Measurements from ENCODE around the gene FA2H. TPM values are rescaled to one million over a fixed set of nuclear protein-coding genes. Genes with fewer than 3 reads are reported as not detected.

FA2H gene
- polyA plus RNA-seq, 2 donors: 4.7 to 4.8 TPM

GRCh38 chr16:74700438-74701225 is 74.0 kb downstream of the FA2H start, which contains the start of gene MLKL:
MLKL (minus strand) TSS chr16:74700862; CDS start chr16:74695757, 5,105 bp downstream.
- Histone ChIP-seq H3K4me3 (ENCODE audit: low read depth in 1 of 2, low read length in 2 of 2) (peak within 1 kb of the TSS; percentile 82 to 89), H3K27ac (ENCODE audit: low read depth in 2 of 2, low read length in 1 of 2) (peak within 1 kb of the TSS; percentile 92 to 96), H3K36me3 (ENCODE audit: control insufficient read depth in 2 of 2, insufficient read depth in 2 of 2, low read length in 1 of 2) (no peaks in the 10 kb centered on the region), H3K27me3 (ENCODE audit: control insufficient read depth in 1 of 2, insufficient read depth in 2 of 2, low read length in 2 of 2) (no peaks in the 10 kb centered on the region), H3K9me3 (ENCODE audit: control insufficient read depth in 2 of 2, insufficient read depth in 1 of 2, low read depth in 1 of 2, low read length in 1 of 2) (no peaks in the 10 kb centered on the region), H3K4me1 (ENCODE audit: control insufficient read depth in 2 of 2, insufficient read depth in 2 of 2, low read length in 1 of 2) (peaks cover 0 to 3% of the 10 kb centered on the region in 2 donors)
- WGBS, 2 donors: 1% methylated on average over 35 of the region's 35 CpGs

- no peaks in the 10 kb centered on the region for H3K27me3 ChIP-seq (ENCODE audit: control insufficient read depth in 1 of 2, insufficient read depth in 2 of 2, low read length in 2 of 2)
- H3K4me1 ChIP-seq (ENCODE audit: control insufficient read depth in 2 of 2, insufficient read depth in 2 of 2, low read length in 1 of 2): peaks cover 3 to 4% of the 10 kb centered on the region in 2 donors
- WGBS, 2 donors: 1 to 2% methylated on average over 16 of the region's 16 CpGs
- peak overlapping the region; percentile 82 to 89 for H3K4me3 ChIP-seq (ENCODE audit: low read depth in 1 of 2, low read length in 2 of 2)
- H3K36me3 ChIP-seq (ENCODE audit: control insufficient read depth in 2 of 2, insufficient read depth in 2 of 2, low read length in 1 of 2): peaks cover 3 to 5% of the 10 kb centered on the region in 2 donors
- no peaks in the 10 kb centered on the region for H3K9me3 ChIP-seq (ENCODE audit: control insufficient read depth in 2 of 2, insufficient read depth in 1 of 2, low read depth in 1 of 2, low read length in 1 of 2)
- peak overlapping the region; percentile 92 to 96 for H3K27ac ChIP-seq (ENCODE audit: low read depth in 2 of 2, low read length in 1 of 2)
Measured at GRCh38 chr16:74700116-74700437, 74.5 kb downstream of the FA2H start.

GRCh38 chr16:74699666-74700065 is 75.0 kb downstream of the FA2H start:
- 60 to 73% methylated on average over 4 of the region's 4 CpGs for WGBS, 2 donors

GRCh38 chr16:74698222-74698621 is 76.4 kb downstream of the FA2H start:
- no peaks in the 10 kb centered on the region for H3K27me3 ChIP-seq (ENCODE audit: control insufficient read depth in 1 of 2, insufficient read depth in 2 of 2, low read length in 2 of 2)
- H3K9me3 ChIP-seq (ENCODE audit: control insufficient read depth in 2 of 2, insufficient read depth in 1 of 2, low read depth in 1 of 2, low read length in 1 of 2): no peaks in the 10 kb centered on the region
- H3K27ac ChIP-seq (ENCODE audit: low read depth in 2 of 2, low read length in 1 of 2): no peak overlapping the region
- H3K4me3 ChIP-seq (ENCODE audit: low read depth in 1 of 2, low read length in 2 of 2): no peak overlapping the region
- peaks cover 4 to 5% of the 10 kb centered on the region in 2 donors for H3K36me3 ChIP-seq (ENCODE audit: control insufficient read depth in 2 of 2, insufficient read depth in 2 of 2, low read length in 1 of 2)
- H3K4me1 ChIP-seq (ENCODE audit: control insufficient read depth in 2 of 2, insufficient read depth in 2 of 2, low read length in 1 of 2): peaks cover 3 to 4% of the 10 kb centered on the region in 2 donors
- WGBS, 2 donors: 39 to 45% methylated on average over 4 of the region's 4 CpGs

More at GRCh38 chr16:74699666-74700065, 75.0 kb downstream of the FA2H start:
- peaks cover 3 to 4% of the 10 kb centered on the region in 2 donors for H3K4me1 ChIP-seq (ENCODE audit: control insufficient read depth in 2 of 2, insufficient read depth in 2 of 2, low read length in 1 of 2)
- no peak overlapping the region for H3K27ac ChIP-seq (ENCODE audit: low read depth in 2 of 2, low read length in 1 of 2)
- peak overlapping the region in 1 of 2 donors; percentile 82 for H3K4me3 ChIP-seq (ENCODE audit: low read depth in 1 of 2, low read length in 2 of 2)
- H3K36me3 ChIP-seq (ENCODE audit: control insufficient read depth in 2 of 2, insufficient read depth in 2 of 2, low read length in 1 of 2): peaks cover 4 to 5% of the 10 kb centered on the region in 2 donors
- no peaks in the 10 kb centered on the region for H3K9me3 ChIP-seq (ENCODE audit: control insufficient read depth in 2 of 2, insufficient read depth in 1 of 2, low read depth in 1 of 2, low read length in 1 of 2)
- H3K27me3 ChIP-seq (ENCODE audit: control insufficient read depth in 1 of 2, insufficient read depth in 2 of 2, low read length in 2 of 2): no peaks in the 10 kb centered on the region

- peaks cover 5 to 9% of the 10 kb centered on the region in 2 donors for H3K36me3 ChIP-seq (ENCODE audit: control insufficient read depth in 2 of 2, insufficient read depth in 2 of 2, low read length in 1 of 2)
- no peaks in the 10 kb centered on the region for H3K27me3 ChIP-seq (ENCODE audit: control insufficient read depth in 1 of 2, insufficient read depth in 2 of 2, low read length in 2 of 2)
- peak overlapping the region in 1 of 2 donors; percentile 58 for H3K27ac ChIP-seq (ENCODE audit: low read depth in 2 of 2, low read length in 1 of 2)
- WGBS, 2 donors: 49 to 53% methylated on average over 19 of the region's 19 CpGs
- peaks cover 0 to 4% of the 10 kb centered on the region in 2 donors for H3K4me1 ChIP-seq (ENCODE audit: control insufficient read depth in 2 of 2, insufficient read depth in 2 of 2, low read length in 1 of 2)
- no peaks in the 10 kb centered on the region for H3K9me3 ChIP-seq (ENCODE audit: control insufficient read depth in 2 of 2, insufficient read depth in 1 of 2, low read depth in 1 of 2, low read length in 1 of 2)
- H3K4me3 ChIP-seq (ENCODE audit: low read depth in 1 of 2, low read length in 2 of 2): peak overlapping the region; percentile 28 to 47
Measured at GRCh38 chr16:74695450-74696422, 78.9 kb downstream of the FA2H start.

- peaks cover 0 to 4% of the 10 kb centered on the region in 2 donors for H3K4me1 ChIP-seq (ENCODE audit: control insufficient read depth in 2 of 2, insufficient read depth in 2 of 2, low read length in 1 of 2)
- peaks cover 5 to 9% of the 10 kb centered on the region in 2 donors for H3K36me3 ChIP-seq (ENCODE audit: control insufficient read depth in 2 of 2, insufficient read depth in 2 of 2, low read length in 1 of 2)
- H3K27me3 ChIP-seq (ENCODE audit: control insufficient read depth in 1 of 2, insufficient read depth in 2 of 2, low read length in 2 of 2): no peaks in the 10 kb centered on the region
- H3K9me3 ChIP-seq (ENCODE audit: control insufficient read depth in 2 of 2, insufficient read depth in 1 of 2, low read depth in 1 of 2, low read length in 1 of 2): no peaks in the 10 kb centered on the region
- 85 to 86% methylated on average over 10 of the region's 10 CpGs for WGBS, 2 donors
- H3K27ac ChIP-seq (ENCODE audit: low read depth in 2 of 2, low read length in 1 of 2): no peak overlapping the region
- H3K4me3 ChIP-seq (ENCODE audit: low read depth in 1 of 2, low read length in 2 of 2): no peak overlapping the region
Measured at GRCh38 chr16:74691093-74691855, 83.3 kb downstream of the FA2H start.

- Histone ChIP-seq H3K4me1 (ENCODE audit: control insufficient read depth in 2 of 2, insufficient read depth in 2 of 2, low read length in 1 of 2) (no peaks in the 10 kb centered on the region), H3K27ac (ENCODE audit: low read depth in 2 of 2, low read length in 1 of 2) (no peak overlapping the region), H3K27me3 (ENCODE audit: control insufficient read depth in 1 of 2, insufficient read depth in 2 of 2, low read length in 2 of 2) (no peaks in the 10 kb centered on the region), H3K4me3 (ENCODE audit: low read depth in 1 of 2, low read length in 2 of 2) (no peak overlapping the region), H3K36me3 (ENCODE audit: control insufficient read depth in 2 of 2, insufficient read depth in 2 of 2, low read length in 1 of 2) (peaks cover 7 to 18% of the 10 kb centered on the region in 2 donors), H3K9me3 (ENCODE audit: control insufficient read depth in 2 of 2, insufficient read depth in 1 of 2, low read depth in 1 of 2, low read length in 1 of 2) (no peaks in the 10 kb centered on the region)
- WGBS, 2 donors: 84 to 85% methylated on average over 11 of the region's 11 CpGs
Measured at GRCh38 chr16:74682556-74682955, 92.1 kb downstream of the FA2H start.

GRCh38 chr16:74680681-74681080 is 93.9 kb downstream of the FA2H start:
- Histone ChIP-seq H3K36me3 (ENCODE audit: control insufficient read depth in 2 of 2, insufficient read depth in 2 of 2, low read length in 1 of 2) (peaks cover 7 to 18% of the 10 kb centered on the region in 2 donors), H3K4me3 (ENCODE audit: low read depth in 1 of 2, low read length in 2 of 2) (no peak overlapping the region), H3K27ac (ENCODE audit: low read depth in 2 of 2, low read length in 1 of 2) (no peak overlapping the region), H3K27me3 (ENCODE audit: control insufficient read depth in 1 of 2, insufficient read depth in 2 of 2, low read length in 2 of 2) (no peaks in the 10 kb centered on the region), H3K4me1 (ENCODE audit: control insufficient read depth in 2 of 2, insufficient read depth in 2 of 2, low read length in 1 of 2) (no peaks in the 10 kb centered on the region), H3K9me3 (ENCODE audit: control insufficient read depth in 2 of 2, insufficient read depth in 1 of 2, low read depth in 1 of 2, low read length in 1 of 2) (no peaks in the 10 kb centered on the region)
- WGBS, 2 donors: 86 to 87% methylated on average over 6 of the region's 6 CpGs

- H3K4me3 ChIP-seq (ENCODE audit: low read depth in 1 of 2, low read length in 2 of 2): no peak overlapping the region
- WGBS, 2 donors: 37 to 43% methylated on average over 2 of the region's 2 CpGs
- no peaks in the 10 kb centered on the region for H3K27me3 ChIP-seq (ENCODE audit: control insufficient read depth in 1 of 2, insufficient read depth in 2 of 2, low read length in 2 of 2)
- H3K27ac ChIP-seq (ENCODE audit: low read depth in 2 of 2, low read length in 1 of 2): no peak overlapping the region
- H3K36me3 ChIP-seq (ENCODE audit: control insufficient read depth in 2 of 2, insufficient read depth in 2 of 2, low read length in 1 of 2): peaks cover 7 to 20% of the 10 kb centered on the region in 2 donors
- H3K9me3 ChIP-seq (ENCODE audit: control insufficient read depth in 2 of 2, insufficient read depth in 1 of 2, low read depth in 1 of 2, low read length in 1 of 2): no peaks in the 10 kb centered on the region
- H3K4me1 ChIP-seq (ENCODE audit: control insufficient read depth in 2 of 2, insufficient read depth in 2 of 2, low read length in 1 of 2): no peaks in the 10 kb centered on the region
Measured at GRCh38 chr16:74679983-74680382, 94.6 kb downstream of the FA2H start.

Data from esophagus (tissue), 2 donors.